Measurements from ENCODE around the gene TUBG2. TPM values are rescaled to one million over a fixed set of nuclear protein-coding genes. Genes with fewer than 3 reads are reported as not detected.
A peak's percentile ranks its signal among the peaks of the same experiment; 100 is the strongest.

Gene TUBG2
- total and polyA plus RNA-seq, 10 of the 15 experiments (the other 5 are each of a cell fraction or from before 2014, with no cell fraction given) = 1.2 to 12.5 (median 8.9) TPM

GRCh38 chr17:42676424-42677011 lies 17.4 kb downstream of the TUBG2 start, which contains the start of gene PLEKHH3 (continued):
- TF ChIP-seq CEBPZ (IDR thresholded peaks at IDR 0.05; ENCODE audit: low read depth, low read length) = no peak
- TF ChIP-seq CBX5 (IDR thresholded peaks at IDR 0.05; ENCODE audit: low read depth) = no peak
- TF ChIP-seq NFYB (IDR thresholded peaks at IDR 0.05; ENCODE audit: insufficient read depth, low read depth, low read length) = no peak
- TF ChIP-seq CBFB (IDR thresholded peaks at IDR 0.05; ENCODE audit: low read depth) = no peak
- TF ChIP-seq MYB (IDR thresholded peaks at IDR 0.05; ENCODE audit: borderline replicate concordance, low read depth, low read length) = no peak
- TF ChIP-seq NR2F1 (conservative IDR thresholded peaks at IDR 0.05) = 0 out of 2 replicates have a peak, but pooled peaks have one; percentile 13
- TF ChIP-seq JUND (IDR thresholded peaks at IDR 0.05; ENCODE audit: low read depth, low read length) = no peak
- 0 out of 2 replicates have a peak, but pooled peaks have one; percentile 11 for TF ChIP-seq NBN (IDR thresholded peaks at IDR 0.05)
- TF ChIP-seq BCL11A (IDR thresholded peaks at IDR 0.05; ENCODE audit: low read depth, low read length) = no peak
- TF ChIP-seq SRF (IDR thresholded peaks at IDR 0.05; ENCODE audit: low read depth in 2 of 2, low read length in 2 of 2) = no peak
- 0 out of 2 replicates have a peak, but pooled peaks have one; percentile 12 for TF ChIP-seq TCF3 (IDR thresholded peaks at IDR 0.05; ENCODE audit: borderline replicate concordance, insufficient read depth, low read depth, low read length)
- peak; percentile 30; the same call in 1 of the 2 replicates for TF ChIP-seq TAF1 (IDR thresholded peaks at IDR 0.05; ENCODE audit: borderline replicate concordance, low read depth, low read length)
- no peak for TF ChIP-seq CREM (IDR thresholded peaks at IDR 0.05; ENCODE audit: low read depth)
